Lung (tissue), 12 donors: Measurements from ENCODE around the gene TRAF3. TPM values are rescaled to one million over a fixed set of nuclear protein-coding genes. Genes with fewer than 3 reads are reported as not detected.

Source experiments
- ATAC-seq: fragments of 200-7000 bp; cut with Tn5 transposase; one replicate; pipeline ENCODE4 v1.9.1; 2020; ENCODE audit warnings: moderate number of reproducible peaks; ENCODE audit not compliant: insufficient read depth, low FRiP score
- DNase-seq, 3 donors: peaks; one replicate each; pipeline ENCODE4 v3.0.0-alpha.2; 2013 to 2017
- H3K27ac ChIP-seq, 2 donors: one replicate each; pipeline ENCODE4 v1.5.1; 2013; ENCODE audit warnings: mild to moderate bottlenecking in 2 of 2, moderate library complexity in 2 of 2, control low read depth in 1 of 2, inconsistent platforms in 1 of 2, low read depth in 1 of 2, low read length in 1 of 2
- H3K27me3 ChIP-seq, 3 donors: one replicate each; pipeline ENCODE4 v1.5.1; 2013; ENCODE audit warnings: low read length in 2 of 3; ENCODE audit not compliant: control insufficient read depth in 3 of 3, insufficient read depth in 3 of 3
- H3K36me3 ChIP-seq, 4 donors: one replicate each; pipeline ENCODE4 v1.5.1; 2013; ENCODE audit warnings: low read length in 4 of 4, mild to moderate bottlenecking in 1 of 4, moderate library complexity in 1 of 4; ENCODE audit not compliant: control insufficient read depth in 4 of 4, insufficient read depth in 4 of 4
- H3K4me1 ChIP-seq, 5 donors: one replicate each; pipeline ENCODE4 v1.5.1; 2013; ENCODE audit warnings: low read length in 5 of 5, mild to moderate bottlenecking in 2 of 5, moderate library complexity in 1 of 5; ENCODE audit not compliant: control insufficient read depth in 5 of 5, insufficient read depth in 5 of 5
- H3K4me3 ChIP-seq: one replicate; pipeline ENCODE4 v1.5.1; 2013; ENCODE audit warnings: mild to moderate bottlenecking, control low read depth, moderate library complexity
- H3K9ac ChIP-seq, 2 donors: one replicate each; pipeline ENCODE4 v1.5.1; 2013; ENCODE audit warnings: low read length in 2 of 2, control low read depth in 1 of 2; ENCODE audit not compliant: insufficient read depth in 1 of 2
- H3K9me3 ChIP-seq, 4 donors: one replicate each; pipeline ENCODE4 v1.5.1; 2013; ENCODE audit warnings: low read length in 3 of 4, mild to moderate bottlenecking in 1 of 4, moderate library complexity in 1 of 4; ENCODE audit not compliant: control insufficient read depth in 4 of 4, insufficient read depth in 3 of 4
- CTCF ChIP-seq: IDR thresholded peaks from 2 replicates; pipeline ENCODE4 v1.5.1; 2012; ENCODE audit warnings: mild to moderate bottlenecking; ENCODE audit errors: control extremely low read depth, extremely low read depth
- WGBS, 2 donors: extraction: QIAGEN DNeasy Blood & Tissue Kit; methylation state at CpG; one replicate each; pipeline ENCODE4 v1.1.7; 2013; 5-methylcytosine and 5-hydroxymethylcytosine counted together
- polyA plus RNA-seq, 2 donors: library from polyadenylated mRNA; stranded (reverse); fragments of 200-250 nt; gene quantifications; one replicate each; pipeline ENCODE4 v1.2.1, GENCODE V29; 2013
- total RNA-seq, 2 donors: library from RNA; depleted of rRNA in 1 of 2; stranded (reverse); fragments of >200 nt in 1 of 2; gene quantifications; one replicate each; pipeline ENCODE4 v1.2.1, GENCODE V29; 2014 to 2021
- donor health status: control.
- donor health status: control.
- donor health status: Bipolar disorder and iron deficiency.
- donor health status: healthy.
- donor health status: DM: yes; HTN: yes; CAD: no.

TRAF3 gene
- total and polyA plus RNA-seq, 4 donors, result 5.7 to 25.5 (median 18.7) TPM

- H3K9me3 ChIP-seq, result no peaks in the 10 kb centered on the region
- no peak overlapping the region for H3K9ac ChIP-seq
- WGBS, 2 donors, result 93 to 95% methylated on average over 36 of the region's 36 CpGs
- ATAC-seq (no peak), DNase-seq (no peak)
- peaks cover 0 to 12% (median 5%) of the 10 kb centered on the region in 5 donors for H3K4me1 ChIP-seq
- peaks cover 17 to 73% (median 47%) of the 10 kb centered on the region in 4 donors for H3K36me3 ChIP-seq
- no peak overlapping the region for H3K4me3 ChIP-seq
- TF ChIP-seq CTCF, result no peak
- no peaks in the 10 kb centered on the region for H3K27me3 ChIP-seq
- no peak overlapping the region for H3K27ac ChIP-seq
Measured at GRCh38 chr14:102944448-102945330, 167.4 kb downstream of the TRAF3 start.

- H3K9ac ChIP-seq, result no peak overlapping the region
- no peak for DNase-seq
- ATAC-seq, result no peak
- H3K4me1 ChIP-seq, result peaks cover 0 to 12% (median 6%) of the 10 kb centered on the region in 5 donors
- H3K4me3 ChIP-seq, result no peak overlapping the region
- H3K9me3 ChIP-seq, result no peaks in the 10 kb centered on the region
- TF ChIP-seq CTCF, result no peak
- H3K36me3 ChIP-seq, result peaks cover 20 to 76% (median 46%) of the 10 kb centered on the region in 4 donors
- H3K27ac ChIP-seq, result no peak overlapping the region
- WGBS, 2 donors, result 91 to 96% methylated on average over 29 of the region's 29 CpGs
- no peaks in the 10 kb centered on the region for H3K27me3 ChIP-seq
Measured at GRCh38 chr14:102945346-102946130, 168.3 kb downstream of the TRAF3 start.

GRCh38 chr14:102947321-102948103 lies 170.3 kb downstream of the TRAF3 start:
- 89 to 95% methylated on average over 27 of the region's 27 CpGs for WGBS, 2 donors
- H3K36me3 ChIP-seq, result peaks cover 28 to 73% (median 48%) of the 10 kb centered on the region in 4 donors

More at GRCh38 chr14:102947321-102948103, 170.3 kb downstream of the TRAF3 start:
- Histone ChIP-seq H3K4me1 (peaks cover 0 to 8% (median 0%) of the 10 kb centered on the region in 5 donors), H3K4me3 (no peak overlapping the region), H3K27me3 (no peaks in the 10 kb centered on the region), H3K9ac (no peak overlapping the region), H3K9me3 (no peaks in the 10 kb centered on the region), H3K27ac (no peak overlapping the region)
- ATAC-seq (no peak), DNase-seq (no peak)
- TF ChIP-seq CTCF, result no peak
